PC-9 (cell line): ENCODE results near the gene PDE4D. TPM values are rescaled to one million over a fixed set of nuclear protein-coding genes. Genes with fewer than 3 reads are reported as not detected.

Experiments
- BruUV-seq: library from RNA; stranded (reverse); fragments of 400-500 nt; replicated peaks from 2 replicates; lab custom pipeline; 2021; lab: Mats Ljungman, UMichigan
- CTCF ChIA-PET: fragments of 300-600 bp; sonication (Branson Sonifier 250); formaldehyde crosslinking; loops from one replicate; lab custom pipeline; 2022; ENCODE audit warnings: antibody characterized with exemption; lab: Charles Lee
- POLR2A ChIA-PET: fragments of 300-600 bp; sonication (Branson Sonifier 250); formaldehyde crosslinking; loops from one replicate; lab custom pipeline; 2022; ENCODE audit warnings: antibody characterized with exemption; ENCODE audit not compliant: unreplicated experiment; lab: Charles Lee
- DNase-seq, 2 experiments: peaks; one replicate each; pipeline versions ENCODE4 v3.0.0 to v3.0.0-alpha.2; 2015 to 2022; ENCODE audit warnings: mixed read lengths in 1 of 2
- H2AFZ ChIP-seq: fragments of 200-600 bp; sonication (generic); 2 replicates; pipeline ENCODE4 v1.8.1; 2017; ENCODE audit warnings: antibody characterized with exemption
- H3F3A ChIP-seq: fragments of 200-600 bp; sonication (generic); 2 replicates; pipeline ENCODE4 v1.8.1; 2017; ENCODE audit warnings: antibody characterized with exemption, mild to moderate bottlenecking, low read depth; ENCODE audit not compliant: insufficient read depth
- H3K27ac ChIP-seq: fragments of 200-600 bp; sonication (generic); 2 replicates; pipeline ENCODE4 v1.6.1; 2016; ENCODE audit warnings: mixed run types
- H3K27me3 ChIP-seq: fragments of 200-600 bp; sonication (generic); 2 replicates; pipeline ENCODE4 v1.6.1; 2016; ENCODE audit warnings: low read depth, mixed run types; ENCODE audit not compliant: insufficient read depth
- H3K36me3 ChIP-seq: fragments of 200-600 bp; sonication (generic); 2 replicates; pipeline ENCODE4 v1.6.1; 2016; ENCODE audit warnings: low read depth, mixed run types
- H3K4me1 ChIP-seq: fragments of 200-600 bp; sonication (generic); replicated peaks from 2 replicates; pipeline ENCODE4 v1.6.1; 2016; ENCODE audit warnings: mixed run types; ENCODE audit not compliant: insufficient read depth
- H3K4me2 ChIP-seq: fragments of 200-600 bp; sonication (generic); 2 replicates; pipeline ENCODE4 v1.6.1; 2017; ENCODE audit warnings: mixed run types
- H3K4me3 ChIP-seq: fragments of 200-600 bp; sonication (generic); 2 replicates; pipeline ENCODE4 v1.6.1; 2016; ENCODE audit warnings: mixed run types
- H3K79me2 ChIP-seq: fragments of 200-600 bp; sonication (generic); 2 replicates; pipeline ENCODE4 v1.6.1; 2017; ENCODE audit warnings: low read depth, mixed run types
- H3K9me2 ChIP-seq: fragments of 200-600 bp; sonication (generic); 2 replicates; pipeline ENCODE4 v1.8.1; 2017; ENCODE audit warnings: mild to moderate bottlenecking; ENCODE audit not compliant: insufficient read depth
- H3K9me3 ChIP-seq: fragments of 200-600 bp; sonication (generic); 2 replicates; pipeline ENCODE4 v1.8.1; 2016; ENCODE audit warnings: low read depth; ENCODE audit not compliant: insufficient read depth
- H4K20me1 ChIP-seq: fragments of 200-600 bp; sonication (generic); 2 replicates; pipeline ENCODE4 v1.8.1; 2017; ENCODE audit not compliant: insufficient read depth
- CTCF ChIP-seq: fragments of 200-600 bp; sonication (generic); conservative IDR thresholded peaks from 2 replicates; pipeline ENCODE4 v1.6.1; 2017; ENCODE audit warnings: mixed run types, antibody characterized with exemption, mild to moderate bottlenecking, moderate library complexity
- EZH2 ChIP-seq: fragments of 200-600 bp; sonication (generic); IDR thresholded peaks from 2 replicates; pipeline ENCODE4 v1.8.0; 2017; ENCODE audit warnings: antibody characterized with exemption, low read depth
- intact Hi-C: fragments of 100-400 bp; cut with micrococcal nuclease; formaldehyde crosslinking; loops from one replicate; pipeline ENCODE4 v1.10.0; 2022; ENCODE audit not compliant: unreplicated experiment
- total RNA-seq: library from RNA; stranded (reverse); gene quantifications from 2 replicates; pipeline ENCODE4 v1.2.3, GENCODE V29; 2021

The PDE4D gene
- total RNA-seq, 1 experiment from 2014 or later: 9.8 TPM

GRCh38 chr5:59709846-59710245, 183.7 kb downstream of the PDE4D start:
- intact Hi-C loops: no loop called here
- Histone ChIP-seq H4K20me1 (no peaks in the 10 kb centered on the region), H3K4me2 (no peak overlapping the region), H2AFZ (no peak overlapping the region), H3K27me3 (no peaks in the 10 kb centered on the region), H3K9me3 (no peaks in the 10 kb centered on the region), H3K27ac (no peak overlapping the region), H3K9me2 (no peaks in the 10 kb centered on the region), H3F3A (no peaks in the 10 kb centered on the region), H3K79me2 (no peaks in the 10 kb centered on the region), H3K36me3 (no peaks in the 10 kb centered on the region), H3K4me1 (no peaks in the 10 kb centered on the region), H3K4me3 (no peak overlapping the region)
- ChIA-PET CTCF (no interaction called here), POLR2A (interaction anchor here (0.6 kb wide), 1 partner anchor 342 kb away, joined by 6 read pairs; no protein-coding TSS in a partner anchor)
- no TSS peak for BruUV-seq
- DNase-seq: no peak
- TF ChIP-seq CTCF (no peak), EZH2 (no peak)

GRCh38 chr5:59709346-59709821, 184.1 kb downstream of the PDE4D start:
- ChIA-PET POLR2A (interaction anchor here (0.6 kb wide), 1 partner anchor 342 kb away, joined by 6 read pairs; no protein-coding TSS in a partner anchor), CTCF (no interaction called here)
- no peaks in the 10 kb centered on the region for H3F3A ChIP-seq
- H4K20me1 ChIP-seq: no peaks in the 10 kb centered on the region
- TF ChIP-seq EZH2 (no peak), CTCF (no peak)
- no peaks in the 10 kb centered on the region for H3K9me3 ChIP-seq
- no peaks in the 10 kb centered on the region for H3K4me1 ChIP-seq
- no peaks in the 10 kb centered on the region for H3K79me2 ChIP-seq
- no peak overlapping the region for H3K4me2 ChIP-seq
- no peaks in the 10 kb centered on the region for H3K36me3 ChIP-seq
- DNase-seq: no peak
- no peak overlapping the region for H2AFZ ChIP-seq
- no peak overlapping the region for H3K4me3 ChIP-seq
- no peak overlapping the region for H3K27ac ChIP-seq
- BruUV-seq: no TSS peak
- no peaks in the 10 kb centered on the region for H3K9me2 ChIP-seq
- intact Hi-C loops: no loop called here
- H3K27me3 ChIP-seq: no peaks in the 10 kb centered on the region

- no peak overlapping the region for H2AFZ ChIP-seq
- no peaks in the 10 kb centered on the region for H4K20me1 ChIP-seq
- BruUV-seq: no TSS peak
- H3K36me3 ChIP-seq: no peaks in the 10 kb centered on the region
- H3K4me1 ChIP-seq: no peaks in the 10 kb centered on the region
- no peak overlapping the region for H3K4me3 ChIP-seq
- DNase-seq: no peak
- POLR2A ChIA-PET: no interaction called here
- H3K27me3 ChIP-seq: no peaks in the 10 kb centered on the region
- intact Hi-C loops: no loop called here
- no peaks in the 10 kb centered on the region for H3K9me3 ChIP-seq
- H3K9me2 ChIP-seq: no peaks in the 10 kb centered on the region
- TF ChIP-seq CTCF: no peak
- TF ChIP-seq EZH2: no peak
- CTCF ChIA-PET: no interaction called here
- H3F3A ChIP-seq: no peaks in the 10 kb centered on the region
- H3K4me2 ChIP-seq: no peak overlapping the region
- H3K27ac ChIP-seq: no peak overlapping the region
- no peaks in the 10 kb centered on the region for H3K79me2 ChIP-seq
Observed at GRCh38 chr5:59704936-59705335, 188.6 kb downstream of the PDE4D start.
